ENCODE results near the gene SFSWAP.

SFSWAP gene

GRCh38 chr12:131732996-131733615, 22.2 kb downstream of the SFSWAP start:
- H3K9me3 ChIP-seq (ENCODE audit: severe bottlenecking) = no peaks in the 10 kb centered on the region
- TF ChIP-seq, protein P1, sequence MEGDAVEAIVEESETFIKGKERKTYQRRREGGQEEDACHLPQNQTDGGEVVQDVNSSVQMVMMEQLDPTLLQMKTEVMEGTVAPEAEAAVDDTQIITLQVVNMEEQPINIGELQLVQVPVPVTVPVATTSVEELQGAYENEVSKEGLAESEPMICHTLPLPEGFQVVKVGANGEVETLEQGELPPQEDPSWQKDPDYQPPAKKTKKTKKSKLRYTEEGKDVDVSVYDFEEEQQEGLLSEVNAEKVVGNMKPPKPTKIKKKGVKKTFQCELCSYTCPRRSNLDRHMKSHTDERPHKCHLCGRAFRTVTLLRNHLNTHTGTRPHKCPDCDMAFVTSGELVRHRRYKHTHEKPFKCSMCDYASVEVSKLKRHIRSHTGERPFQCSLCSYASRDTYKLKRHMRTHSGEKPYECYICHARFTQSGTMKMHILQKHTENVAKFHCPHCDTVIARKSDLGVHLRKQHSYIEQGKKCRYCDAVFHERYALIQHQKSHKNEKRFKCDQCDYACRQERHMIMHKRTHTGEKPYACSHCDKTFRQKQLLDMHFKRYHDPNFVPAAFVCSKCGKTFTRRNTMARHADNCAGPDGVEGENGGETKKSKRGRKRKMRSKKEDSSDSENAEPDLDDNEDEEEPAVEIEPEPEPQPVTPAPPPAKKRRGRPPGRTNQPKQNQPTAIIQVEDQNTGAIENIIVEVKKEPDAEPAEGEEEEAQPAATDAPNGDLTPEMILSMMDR (IDR thresholded peaks at IDR 0.05; ENCODE audit: low read depth, low read length) = no peak
- H3K27ac ChIP-seq = no peak overlapping the region
- DNase-seq = no peak
- no peaks in the 10 kb centered on the region for H3K27me3 ChIP-seq (ENCODE audit: insufficient read depth, low read depth, severe bottlenecking)
- H3K36me3 ChIP-seq = peaks cover 69% of the 10 kb centered on the region
- H3K4me3 ChIP-seq (ENCODE audit: low read depth, low read length) = no peak overlapping the region

- no peak overlapping the region for H3K27ac ChIP-seq
- H3K4me3 ChIP-seq (ENCODE audit: low read depth, low read length) = no peak overlapping the region
- DNase-seq = no peak
- H3K27me3 ChIP-seq (ENCODE audit: insufficient read depth, low read depth, severe bottlenecking) = no peaks in the 10 kb centered on the region
- TF ChIP-seq, protein P1 (IDR thresholded peaks at IDR 0.05; ENCODE audit: low read depth, low read length) = no peak
- peaks cover 62% of the 10 kb centered on the region for H3K36me3 ChIP-seq
- no peaks in the 10 kb centered on the region for H3K9me3 ChIP-seq (ENCODE audit: severe bottlenecking)
Measured at GRCh38 chr12:131733874-131734273, 23.0 kb downstream of the SFSWAP start.

DNA sequence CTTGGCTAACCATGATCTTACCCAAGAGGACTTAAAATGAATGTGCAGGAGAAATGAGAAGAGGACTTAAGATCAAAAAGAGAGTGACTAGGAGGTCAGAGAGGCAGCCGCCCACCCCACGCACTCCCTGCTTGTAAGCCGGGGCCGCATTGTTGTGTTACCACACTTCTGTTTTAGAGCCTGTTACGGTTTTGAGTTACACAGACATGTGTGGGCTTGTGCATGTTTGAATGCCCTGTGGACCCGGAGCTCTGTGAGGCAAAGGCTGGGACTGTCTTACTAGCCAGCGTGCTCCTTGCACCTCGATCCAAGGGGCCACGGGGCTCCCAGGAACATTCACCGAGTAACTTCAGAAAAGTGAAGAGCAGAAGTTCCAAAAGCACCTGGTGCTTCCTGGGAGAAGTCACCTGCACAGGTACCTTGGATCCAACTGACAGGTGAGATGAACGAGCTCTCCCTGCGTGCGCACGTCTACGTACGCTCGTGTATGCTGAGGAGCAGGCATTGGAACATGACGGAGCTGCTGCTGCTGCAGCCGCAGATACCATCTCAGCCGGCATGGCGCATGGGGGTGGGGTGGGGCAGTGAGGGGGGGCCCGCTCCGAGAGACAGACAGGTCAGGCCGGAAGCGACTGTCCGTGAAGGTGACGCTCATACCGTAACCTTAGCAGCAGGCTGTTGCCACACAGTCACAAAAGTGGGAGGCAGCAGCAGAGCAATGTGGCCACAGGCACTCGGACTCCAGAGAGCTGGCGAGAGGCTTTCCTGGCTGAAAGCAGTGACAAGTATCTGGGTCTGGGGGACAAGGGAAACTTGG, 23.7 kb downstream of the SFSWAP start:
- Histone ChIP-seq H3K27ac (no peak overlapping the region), H3K9me3 (ENCODE audit: severe bottlenecking) (no peaks in the 10 kb centered on the region), H3K4me3 (ENCODE audit: low read depth, low read length) (no peak overlapping the region), H3K27me3 (ENCODE audit: insufficient read depth, low read depth, severe bottlenecking) (no peaks in the 10 kb centered on the region), H3K36me3 (peaks cover 55% of the 10 kb centered on the region)
- no peak for DNase-seq
- TF ChIP-seq, protein P1 (IDR thresholded peaks at IDR 0.05; ENCODE audit: low read depth, low read length) = no peak

- H3K36me3 ChIP-seq = peaks cover 55% of the 10 kb centered on the region
- TF ChIP-seq, protein P1 (IDR thresholded peaks at IDR 0.05; ENCODE audit: low read depth, low read length) = no peak
- DNase-seq = no peak
- H3K9me3 ChIP-seq (ENCODE audit: severe bottlenecking) = no peaks in the 10 kb centered on the region
- no peak overlapping the region for H3K4me3 ChIP-seq (ENCODE audit: low read depth, low read length)
- no peak overlapping the region for H3K27ac ChIP-seq
- H3K27me3 ChIP-seq (ENCODE audit: insufficient read depth, low read depth, severe bottlenecking) = no peaks in the 10 kb centered on the region
Measured at GRCh38 chr12:131735153-131735456, 24.2 kb downstream of the SFSWAP start.

GRCh38 chr12:131735476-131736445, 24.9 kb downstream of the SFSWAP start:
- Histone ChIP-seq H3K36me3 (peaks cover 53% of the 10 kb centered on the region), H3K27me3 (ENCODE audit: insufficient read depth, low read depth, severe bottlenecking) (no peaks in the 10 kb centered on the region), H3K27ac (no peak overlapping the region), H3K4me3 (ENCODE audit: low read depth, low read length) (no peak overlapping the region), H3K9me3 (ENCODE audit: severe bottlenecking) (no peaks in the 10 kb centered on the region)
- DNase-seq = no peak
- TF ChIP-seq, protein P1 (IDR thresholded peaks at IDR 0.05; ENCODE audit: low read depth, low read length) = no peak
